Left lung (tissue), 10 donors: ENCODE data around the gene MAP3K15. TPM values are rescaled to one million over a fixed set of nuclear protein-coding genes. Genes with fewer than 3 reads are reported as not detected.

Source experiments
- ATAC-seq: fragments of 200-7000 bp; cut with Tn5 transposase; one replicate; pipeline ENCODE4 v1.9.1; 2020; ENCODE audit warnings: moderate library complexity
- DNase-seq, 4 donors: peaks; one replicate each; pipeline ENCODE4 v3.0.0-alpha.2; 2013 to 2020
- H3K27ac ChIP-seq, 2 donors: fragments of 200-600 bp; sonication (generic) in 1 of 2; one replicate each; pipeline versions ENCODE4 v1.5.0 to v1.8.0; 2020 to 2021
- H3K27me3 ChIP-seq, 2 donors: fragments of 200-600 bp; sonication (generic) in 1 of 2; one replicate each; pipeline versions ENCODE4 v1.5.0 to v1.8.0; 2020 to 2021
- H3K36me3 ChIP-seq, 2 donors: fragments of 200-600 bp; sonication (generic) in 1 of 2; one replicate each; pipeline versions ENCODE4 v1.5.0 to v1.8.0; 2020 to 2021
- H3K4me1 ChIP-seq, 2 donors: fragments of 200-600 bp; one replicate each; pipeline ENCODE4 v1.8.0; 2021
- H3K4me3 ChIP-seq, 2 donors: fragments of 200-600 bp; sonication (generic) in 1 of 2; one replicate each; pipeline versions ENCODE4 v1.5.0 to v1.8.0; 2020 to 2021; ENCODE audit warnings: mild to moderate bottlenecking in 1 of 2
- H3K9me3 ChIP-seq, 2 donors: fragments of 200-600 bp; sonication (generic) in 1 of 2; one replicate each; pipeline versions ENCODE4 v1.5.0 to v1.8.0; 2020 to 2021
- CTCF ChIP-seq, 2 donors: fragments of 200-600 bp; sonication (generic) in 1 of 2; IDR thresholded peaks; one replicate each; pipeline versions ENCODE4 v1.5.0 to v1.8.0; 2021; ENCODE audit warnings: antibody characterized with exemption in 2 of 2
- intact Hi-C, 2 donors: fragments of 100-400 bp; cut with DNase I; formaldehyde crosslinking; loops; one replicate each; pipeline versions ENCODE4 v1.11.2 to v1.14.2; 2022
- polyA plus RNA-seq, 6 donors: library from polyadenylated mRNA; unstranded; fragments of 120-200 nt; gene quantifications; one replicate each; pipeline ENCODE4 v1.2.1, GENCODE V29; 2013; ENCODE audit not compliant: insufficient read length in 6 of 6
- total RNA-seq, 2 donors: library from RNA; stranded (reverse); fragmentation: NEBNext Ultra II Directional; extraction: Animal tissue kit (Norgen Biotek cat#: 25700); gene quantifications; one replicate each; pipeline ENCODE4 v1.2.1, GENCODE V29; 2021
- donor health status: DM: no; HTN: yes; CAD: no.
- donor health status: DM: no; HTN: no; CAD: no.

Gene MAP3K15
- total and polyA plus RNA-seq, 8 donors = 0.24 to 2.0 (median 1.6) TPM

- Histone ChIP-seq H3K27me3 (no peaks in the 10 kb centered on the region), H3K4me3 (no peak overlapping the region), H3K36me3 (no peaks in the 10 kb centered on the region), H3K27ac (no peak overlapping the region), H3K4me1 (no peaks in the 10 kb centered on the region), H3K9me3 (no peaks in the 10 kb centered on the region)
- DNase-seq (no peak), ATAC-seq (peak; percentile 23)
- intact Hi-C loops = no loop called here
- no peak for TF ChIP-seq CTCF (IDR thresholded peaks at IDR 0.05)
These were observed 126.6 kb downstream of the MAP3K15 start for GRCh38 chrX:19388741-19389140.

- H3K9me3 ChIP-seq = no peaks in the 10 kb centered on the region
These were observed 127.1 kb downstream of the MAP3K15 start for GRCh38 chrX:19388064-19388679.

GRCh38 chrX:19386679-19387078, 128.6 kb downstream of the MAP3K15 start:
- H3K27ac ChIP-seq = no peak overlapping the region
- no peak overlapping the region for H3K4me3 ChIP-seq
- no peak for TF ChIP-seq CTCF (IDR thresholded peaks at IDR 0.05)
- ATAC-seq = no peak
- no peaks in the 10 kb centered on the region for H3K9me3 ChIP-seq
- H3K27me3 ChIP-seq = no peaks in the 10 kb centered on the region
- intact Hi-C loops = no loop called here
- H3K36me3 ChIP-seq = no peaks in the 10 kb centered on the region
- no peaks in the 10 kb centered on the region for H3K4me1 ChIP-seq
- no peak for DNase-seq

More at GRCh38 chrX:19388064-19388679, 127.1 kb downstream of the MAP3K15 start:
- no peaks in the 10 kb centered on the region for H3K4me1 ChIP-seq
- TF ChIP-seq CTCF (IDR thresholded peaks at IDR 0.05) = no peak
- peak in 1 of 4 donors; percentile 22 for DNase-seq
- peak; percentile 87 for ATAC-seq
- no peaks in the 10 kb centered on the region for H3K27me3 ChIP-seq
- H3K27ac ChIP-seq = no peak overlapping the region
- no peak overlapping the region for H3K4me3 ChIP-seq
- intact Hi-C loops = no loop called here
- H3K36me3 ChIP-seq = no peaks in the 10 kb centered on the region

GRCh38 chrX:19382555-19383145, 132.7 kb downstream of the MAP3K15 start:
- peak; percentile 91 for ATAC-seq
- H3K36me3 ChIP-seq = no peaks in the 10 kb centered on the region
- TF ChIP-seq CTCF (IDR thresholded peaks at IDR 0.05) = peak; percentile 32 to 47

GRCh38 chrX:19381326-19381725, 134.0 kb downstream of the MAP3K15 start:
- intact Hi-C loops = no loop called here
- Histone ChIP-seq H3K27me3 (no peaks in the 10 kb centered on the region), H3K36me3 (no peaks in the 10 kb centered on the region), H3K4me3 (no peak overlapping the region), H3K27ac (no peak overlapping the region), H3K4me1 (no peaks in the 10 kb centered on the region), H3K9me3 (no peaks in the 10 kb centered on the region)
- DNase-seq = no peak
- TF ChIP-seq CTCF (IDR thresholded peaks at IDR 0.05) = no peak
- no peak for ATAC-seq

More at GRCh38 chrX:19382555-19383145, 132.7 kb downstream of the MAP3K15 start:
- no peaks in the 10 kb centered on the region for H3K9me3 ChIP-seq
- no peak overlapping the region for H3K4me3 ChIP-seq
- no peaks in the 10 kb centered on the region for H3K4me1 ChIP-seq
- peak in 3 of 4 donors; percentile 45 to 76 (median 60) for DNase-seq
- intact Hi-C loops = no loop called here
- H3K27me3 ChIP-seq = no peaks in the 10 kb centered on the region
- no peak overlapping the region for H3K27ac ChIP-seq
